ENCODE results near the gene YAP1. TPM values are rescaled to one million over a fixed set of nuclear protein-coding genes. Genes with fewer than 3 reads are reported as not detected.

The YAP1 gene
- polyA plus RNA-seq, 3 donors: not detected

DNA sequence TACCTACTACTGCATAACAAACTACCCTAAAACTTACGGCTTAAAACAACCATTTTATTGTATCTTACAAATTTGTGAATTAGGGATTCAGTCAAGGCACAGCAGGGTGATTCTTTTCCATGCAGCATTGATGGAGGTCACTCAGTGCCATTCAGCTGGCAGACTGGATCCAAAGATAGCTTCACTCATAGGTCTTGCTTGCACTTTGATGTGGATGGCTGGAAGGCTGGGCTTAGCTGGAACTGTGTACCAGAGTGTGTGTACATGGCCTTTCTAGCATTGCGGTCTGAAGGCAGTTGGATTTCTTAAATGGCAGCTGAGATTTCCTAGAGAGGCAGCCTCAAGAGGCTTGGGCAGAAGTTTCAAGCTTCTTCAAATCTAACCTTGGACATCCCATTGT, 25.0 kb downstream of the YAP1 start:
- H4K20me1 ChIP-seq (ENCODE audit: insufficient read depth, low read length): no peaks in the 10 kb centered on the region
- WGBS (ENCODE audit: insufficient coverage): 100% methylated on average over 1 of the region's 2 CpGs
- no peak overlapping the region for H3K9ac ChIP-seq (ENCODE audit: insufficient read depth, low read length, poor library complexity, severe bottlenecking)
- H3K79me2 ChIP-seq (ENCODE audit: insufficient read depth, low read length): no peaks in the 10 kb centered on the region
- no peaks in the 10 kb centered on the region for H3K36me3 Mint-ChIP-seq
- intact Hi-C loops (cut with micrococcal nuclease): no loop called here
- no peak overlapping the region for H3K4me2 ChIP-seq (replicated peaks; ENCODE audit: extremely low read depth, low read length, poor library complexity, severe bottlenecking)
- no peaks in the 10 kb centered on the region for H3K36me3 ChIP-seq (replicated peaks in 1 of 2; ENCODE audit: control insufficient read depth in 1 of 2, insufficient read depth in 2 of 2, low read length in 2 of 2)
- H3K4me3 ChIP-seq (replicated peaks in 1 of 3; ENCODE audit: low read depth in 2 of 3, low read length in 3 of 3): no peak overlapping the region
- no peak overlapping the region for H3K27ac ChIP-seq (ENCODE audit: low read depth in 1 of 2, low read length in 2 of 2)
- H3K9me3 Mint-ChIP-seq: peaks cover 0 to 2% (median 0%) of the 10 kb centered on the region in 7 donors
- TF ChIP-seq, protein P1, sequence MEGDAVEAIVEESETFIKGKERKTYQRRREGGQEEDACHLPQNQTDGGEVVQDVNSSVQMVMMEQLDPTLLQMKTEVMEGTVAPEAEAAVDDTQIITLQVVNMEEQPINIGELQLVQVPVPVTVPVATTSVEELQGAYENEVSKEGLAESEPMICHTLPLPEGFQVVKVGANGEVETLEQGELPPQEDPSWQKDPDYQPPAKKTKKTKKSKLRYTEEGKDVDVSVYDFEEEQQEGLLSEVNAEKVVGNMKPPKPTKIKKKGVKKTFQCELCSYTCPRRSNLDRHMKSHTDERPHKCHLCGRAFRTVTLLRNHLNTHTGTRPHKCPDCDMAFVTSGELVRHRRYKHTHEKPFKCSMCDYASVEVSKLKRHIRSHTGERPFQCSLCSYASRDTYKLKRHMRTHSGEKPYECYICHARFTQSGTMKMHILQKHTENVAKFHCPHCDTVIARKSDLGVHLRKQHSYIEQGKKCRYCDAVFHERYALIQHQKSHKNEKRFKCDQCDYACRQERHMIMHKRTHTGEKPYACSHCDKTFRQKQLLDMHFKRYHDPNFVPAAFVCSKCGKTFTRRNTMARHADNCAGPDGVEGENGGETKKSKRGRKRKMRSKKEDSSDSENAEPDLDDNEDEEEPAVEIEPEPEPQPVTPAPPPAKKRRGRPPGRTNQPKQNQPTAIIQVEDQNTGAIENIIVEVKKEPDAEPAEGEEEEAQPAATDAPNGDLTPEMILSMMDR (IDR thresholded peaks at IDR 0.05): no peak
- H2AFZ ChIP-seq (ENCODE audit: insufficient read depth, low read depth, low read length, poor library complexity, severe bottlenecking): no peak overlapping the region
- no peaks in the 10 kb centered on the region for H3K4me1 ChIP-seq (ENCODE audit: control insufficient read depth in 1 of 2, insufficient read depth in 2 of 2, low read length in 2 of 2)
- peaks cover 12 to 17% (median 17%) of the 10 kb centered on the region in 3 donors for H3K27me3 Mint-ChIP-seq (ENCODE audit: low read depth in 3 of 3)
- H3K27me3 ChIP-seq (ENCODE audit: control insufficient read depth in 2 of 2, insufficient read depth in 2 of 2, low read length in 2 of 2): peaks cover 4 to 7% of the 10 kb centered on the region in 2 donors
- no peak overlapping the region for H3K27ac Mint-ChIP-seq
- H3K9me3 ChIP-seq (replicated peaks in 1 of 2; ENCODE audit: control insufficient read depth in 1 of 2, insufficient read depth in 1 of 2, low read length in 2 of 2): no peaks in the 10 kb centered on the region
- H3K4me1 Mint-ChIP-seq: no peaks in the 10 kb centered on the region
- no peak for DNase-seq
- H3K4me3 Mint-ChIP-seq: no peak overlapping the region

DNA sequence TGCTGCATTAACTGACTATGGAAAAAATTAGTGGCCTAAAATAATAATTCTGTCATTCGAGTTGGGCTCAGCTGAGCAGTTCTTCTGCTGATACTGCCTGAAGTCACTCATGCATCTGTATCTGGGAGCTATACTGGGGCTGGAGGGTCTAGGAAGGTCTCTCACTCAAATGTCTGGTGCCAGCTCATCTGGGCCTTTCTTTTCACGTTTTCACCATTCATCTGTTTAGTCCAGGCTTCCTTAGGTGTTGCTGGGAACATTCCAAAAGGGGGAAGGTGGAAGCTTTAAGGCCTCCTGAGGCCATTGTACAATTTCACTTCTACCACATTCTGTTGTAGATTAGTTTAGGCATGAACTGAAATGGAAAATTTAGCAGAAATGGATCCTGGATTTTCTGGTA, 28.0 kb downstream of the YAP1 start:
- Histone ChIP-seq H3K4me1 (ENCODE audit: control insufficient read depth in 1 of 2, insufficient read depth in 2 of 2, low read length in 2 of 2) (no peaks in the 10 kb centered on the region), H2AFZ (ENCODE audit: insufficient read depth, low read depth, low read length, poor library complexity, severe bottlenecking) (no peak overlapping the region), H3K9ac (ENCODE audit: insufficient read depth, low read length, poor library complexity, severe bottlenecking) (no peak overlapping the region), H3K4me3 (replicated peaks in 1 of 3; ENCODE audit: low read depth in 2 of 3, low read length in 3 of 3) (no peak overlapping the region), H3K27ac (ENCODE audit: low read depth in 1 of 2, low read length in 2 of 2) (no peak overlapping the region), H3K27me3 (ENCODE audit: control insufficient read depth in 2 of 2, insufficient read depth in 2 of 2, low read length in 2 of 2) (peaks cover 0 to 4% of the 10 kb centered on the region in 2 donors), H3K36me3 (replicated peaks in 1 of 2; ENCODE audit: control insufficient read depth in 1 of 2, insufficient read depth in 2 of 2, low read length in 2 of 2) (no peaks in the 10 kb centered on the region), H3K79me2 (ENCODE audit: insufficient read depth, low read length) (no peaks in the 10 kb centered on the region), H3K9me3 (replicated peaks in 1 of 2; ENCODE audit: control insufficient read depth in 1 of 2, insufficient read depth in 1 of 2, low read length in 2 of 2) (no peaks in the 10 kb centered on the region), H3K4me2 (replicated peaks; ENCODE audit: extremely low read depth, low read length, poor library complexity, severe bottlenecking) (no peak overlapping the region), H4K20me1 (ENCODE audit: insufficient read depth, low read length) (no peaks in the 10 kb centered on the region)
- intact Hi-C loops (cut with micrococcal nuclease): no loop called here
- 100% methylated on average over 1 of the region's 2 CpGs for WGBS (ENCODE audit: insufficient coverage)
- TF ChIP-seq, protein P1 (IDR thresholded peaks at IDR 0.05): no peak
- H3K27ac Mint-ChIP-seq: no peak overlapping the region
- H3K4me3 Mint-ChIP-seq: no peak overlapping the region
- H3K36me3 Mint-ChIP-seq: no peaks in the 10 kb centered on the region
- DNase-seq: no peak
- peaks cover 0 to 2% (median 0%) of the 10 kb centered on the region in 7 donors for H3K9me3 Mint-ChIP-seq
- no peaks in the 10 kb centered on the region for H3K4me1 Mint-ChIP-seq
- H3K27me3 Mint-ChIP-seq (ENCODE audit: low read depth in 3 of 3): peaks cover 12 to 18% (median 13%) of the 10 kb centered on the region in 3 donors

Measured in CD14-positive monocyte (primary cell).